T-helper 1 cell treated with Interleukin-12 subunit alpha and Interleukin-12 subunit beta and Interleukin-4 antibody, amounts not matched to agents 30 μg/mL and 1 μg/mL, for 36 hours (primary cell): ENCODE results near the gene SETD6.

ENCODE experiments used
- H3K27ac Mint-ChIP-seq: one replicate; pipeline ENCODE4 v1.8.0; 2021; ENCODE audit warnings: mild to moderate bottlenecking, mixed read lengths
- H3K27me3 Mint-ChIP-seq: one replicate; pipeline ENCODE4 v1.8.0; 2021; ENCODE audit warnings: low read depth, mixed read lengths
- H3K36me3 Mint-ChIP-seq: one replicate; pipeline ENCODE4 v1.8.0; 2021; ENCODE audit warnings: low read depth, mixed read lengths
- H3K4me1 Mint-ChIP-seq: one replicate; pipeline ENCODE4 v1.8.0; 2021; ENCODE audit warnings: low read depth, mixed read lengths
- H3K4me3 Mint-ChIP-seq: one replicate; pipeline ENCODE4 v1.8.0; 2021; ENCODE audit warnings: mild to moderate bottlenecking, moderate library complexity, mixed read lengths
- H3K9me3 Mint-ChIP-seq: one replicate; pipeline ENCODE4 v1.8.0; 2021; ENCODE audit warnings: mixed read lengths

The SETD6 gene

GRCh38 chr16:58509256-58510096 lies 5.8 kb upstream of the SETD6 start:
- Mint-ChIP-seq H3K9me3 (no peaks in the 10 kb centered on the region), H3K4me1 (no peaks in the 10 kb centered on the region), H3K27me3 (no peaks in the 10 kb centered on the region), H3K36me3 (no peaks in the 10 kb centered on the region), H3K27ac (no peak overlapping the region), H3K4me3 (no peak overlapping the region)

- Mint-ChIP-seq H3K27ac (no peak overlapping the region), H3K4me3 (no peak overlapping the region), H3K9me3 (no peaks in the 10 kb centered on the region)
These were observed 5.1 kb upstream of the SETD6 start for GRCh38 chr16:58510097-58510775.

GRCh38 chr16:58510776-58511628 lies 4.3 kb upstream of the SETD6 start:
- H3K27ac Mint-ChIP-seq, result no peak overlapping the region
- no peaks in the 10 kb centered on the region for H3K36me3 Mint-ChIP-seq
- no peaks in the 10 kb centered on the region for H3K27me3 Mint-ChIP-seq
- H3K4me1 Mint-ChIP-seq, result peaks cover 5% of the 10 kb centered on the region
- no peaks in the 10 kb centered on the region for H3K9me3 Mint-ChIP-seq
- H3K4me3 Mint-ChIP-seq, result no peak overlapping the region

More at GRCh38 chr16:58510097-58510775, 5.1 kb upstream of the SETD6 start:
- Mint-ChIP-seq H3K4me1 (peaks cover 5% of the 10 kb centered on the region), H3K36me3 (no peaks in the 10 kb centered on the region), H3K27me3 (no peaks in the 10 kb centered on the region)

- Mint-ChIP-seq H3K4me1 (peaks cover 17% of the 10 kb centered on the region), H3K4me3 (no peak overlapping the region), H3K27me3 (no peaks in the 10 kb centered on the region), H3K27ac (peak overlapping the region; percentile 80), H3K36me3 (peaks cover 3% of the 10 kb centered on the region), H3K9me3 (no peaks in the 10 kb centered on the region)
These were observed 3.1 kb upstream of the SETD6 start for GRCh38 chr16:58511933-58512815.

GRCh38 chr16:58513874-58514273 lies 1.4 kb upstream of the SETD6 start:
- H3K4me3 Mint-ChIP-seq, result no peak overlapping the region
- no peak overlapping the region for H3K27ac Mint-ChIP-seq
- peaks cover 27% of the 10 kb centered on the region for H3K4me1 Mint-ChIP-seq
- H3K36me3 Mint-ChIP-seq, result peaks cover 11% of the 10 kb centered on the region
- H3K9me3 Mint-ChIP-seq, result no peaks in the 10 kb centered on the region
- H3K27me3 Mint-ChIP-seq, result no peaks in the 10 kb centered on the region

- H3K4me1 Mint-ChIP-seq, result peaks cover 30% of the 10 kb centered on the region
These were observed 802 bp downstream of the SETD6 start for GRCh38 chr16:58515871-58516767.

GRCh38 chr16:58516768-58517107 lies 1.4 kb downstream of the SETD6 start:
- Mint-ChIP-seq H3K4me3 (peak overlapping the region; percentile 75), H3K27me3 (no peaks in the 10 kb centered on the region), H3K27ac (peak overlapping the region; percentile 34), H3K9me3 (no peaks in the 10 kb centered on the region), H3K36me3 (peaks cover 24% of the 10 kb centered on the region), H3K4me1 (peaks cover 30% of the 10 kb centered on the region)

More at GRCh38 chr16:58515871-58516767, 802 bp downstream of the SETD6 start:
- Mint-ChIP-seq H3K27ac (no peak overlapping the region), H3K36me3 (peaks cover 21% of the 10 kb centered on the region), H3K27me3 (no peaks in the 10 kb centered on the region), H3K9me3 (no peaks in the 10 kb centered on the region), H3K4me3 (peak overlapping the region; percentile 84)

- Mint-ChIP-seq H3K4me3 (no peak overlapping the region), H3K9me3 (no peaks in the 10 kb centered on the region), H3K27ac (peak overlapping the region; percentile 3), H3K36me3 (peaks cover 35% of the 10 kb centered on the region), H3K27me3 (no peaks in the 10 kb centered on the region), H3K4me1 (peaks cover 30% of the 10 kb centered on the region)
These were observed 3.0 kb downstream of the SETD6 start for GRCh38 chr16:58518083-58518979.

GRCh38 chr16:58518980-58519368 lies 3.7 kb downstream of the SETD6 start:
- Mint-ChIP-seq H3K27me3 (no peaks in the 10 kb centered on the region), H3K27ac (no peak overlapping the region)

GRCh38 chr16:58519707-58520106 lies 4.4 kb downstream of the SETD6 start:
- H3K4me1 Mint-ChIP-seq, result peaks cover 29% of the 10 kb centered on the region
- H3K27me3 Mint-ChIP-seq, result no peaks in the 10 kb centered on the region
- no peaks in the 10 kb centered on the region for H3K9me3 Mint-ChIP-seq
- peaks cover 42% of the 10 kb centered on the region for H3K36me3 Mint-ChIP-seq
- H3K27ac Mint-ChIP-seq, result no peak overlapping the region
- H3K4me3 Mint-ChIP-seq, result no peak overlapping the region

More at GRCh38 chr16:58518980-58519368, 3.7 kb downstream of the SETD6 start:
- no peak overlapping the region for H3K4me3 Mint-ChIP-seq
- peaks cover 39% of the 10 kb centered on the region for H3K36me3 Mint-ChIP-seq
- H3K9me3 Mint-ChIP-seq, result no peaks in the 10 kb centered on the region
- H3K4me1 Mint-ChIP-seq, result peaks cover 30% of the 10 kb centered on the region

- no peak overlapping the region for H3K27ac Mint-ChIP-seq
- no peaks in the 10 kb centered on the region for H3K4me1 Mint-ChIP-seq
- no peaks in the 10 kb centered on the region for H3K9me3 Mint-ChIP-seq
- no peak overlapping the region for H3K4me3 Mint-ChIP-seq
- H3K27me3 Mint-ChIP-seq, result no peaks in the 10 kb centered on the region
- peaks cover 55% of the 10 kb centered on the region for H3K36me3 Mint-ChIP-seq
These were observed 14.9 kb downstream of the SETD6 start for GRCh38 chr16:58530179-58530578.

- no peak overlapping the region for H3K27ac Mint-ChIP-seq
- H3K4me3 Mint-ChIP-seq, result no peak overlapping the region
- peaks cover 55% of the 10 kb centered on the region for H3K36me3 Mint-ChIP-seq
These were observed 17.1 kb downstream of the SETD6 start for GRCh38 chr16:58532414-58532813.

More at GRCh38 chr16:58532414-58532813, 17.1 kb downstream of the SETD6 start:
- H3K4me1 Mint-ChIP-seq, result no peaks in the 10 kb centered on the region
- no peaks in the 10 kb centered on the region for H3K9me3 Mint-ChIP-seq
- H3K27me3 Mint-ChIP-seq, result no peaks in the 10 kb centered on the region
